Endothelial cell of umbilical vein (primary cell): ENCODE measurements around the gene PRCD. TPM values are rescaled to one million over a fixed set of nuclear protein-coding genes. Genes with fewer than 3 reads are reported as not detected.

Experiments used
- BruUV-seq: library from RNA; stranded (reverse); fragments of 400-500 nt; replicated peaks from 2 replicates; lab custom pipeline; 2021; lab: Mats Ljungman, UMichigan
- CTCF ChIA-PET: fragments of 300-600, 350-600 bp; sonication (Branson Sonifier 250); formaldehyde crosslinking; loops from one replicate; lab custom pipeline; 2021; ENCODE audit warnings: antibody characterized with exemption, inconsistent platforms; lab: Charles Lee
- POLR2A ChIA-PET: fragments of 300-600, 350-600 bp; sonication (Branson Sonifier 250); formaldehyde crosslinking; loops from one replicate; lab custom pipeline; 2021; ENCODE audit warnings: antibody characterized with exemption, inconsistent platforms; lab: Charles Lee
- DNase-seq: peaks from one replicate; pipeline ENCODE4 v3.0.0-alpha.2; 2011; ENCODE audit warnings: low read depth, low spot score
- FAIRE-seq: peaks from 2 replicates; lab custom pipeline; 2011; peaks lifted over from hg19 to GRCh38; lab: Jason Lieb, UNC
- H2AFZ ChIP-seq: 2 replicates; pipeline ENCODE4 v1.6.0; 2012; ENCODE audit warnings: low read depth, low read length, control low read depth, inconsistent platforms
- H3K27ac ChIP-seq: 2 replicates; pipeline ENCODE4 v1.5.1; 2011; ENCODE audit warnings: low read depth, mild to moderate bottlenecking, control low read depth, low read length, moderate library complexity; ENCODE audit not compliant: insufficient read depth
- H3K27me3 ChIP-seq, 2 experiments: 2 replicates each; pipeline versions ENCODE4 v1.6.0 to v1.6.1; 2011; ENCODE audit warnings: low read length in 2 of 2, mixed read lengths in 1 of 2; ENCODE audit not compliant: control insufficient read depth in 2 of 2, insufficient read depth in 2 of 2
- H3K36me3 ChIP-seq, 2 experiments: 2 replicates in 1 of 2; 3 replicates in 1 of 2; pipeline ENCODE4 v1.5.1; 2011; ENCODE audit warnings: low read length in 2 of 2, mild to moderate bottlenecking in 1 of 2, moderate library complexity in 1 of 2; ENCODE audit not compliant: control insufficient read depth in 2 of 2, insufficient read depth in 2 of 2; ENCODE audit errors: extremely low read depth in 1 of 2
- H3K4me1 ChIP-seq: 3 replicates; pipeline ENCODE4 v1.5.1; 2011; ENCODE audit warnings: mild to moderate bottlenecking, low read length; ENCODE audit not compliant: control insufficient read depth, insufficient read depth; ENCODE audit errors: extremely low read depth
- H3K4me2 ChIP-seq: 2 replicates; pipeline ENCODE4 v1.6.1; 2011; ENCODE audit warnings: low read length, control low read depth, mixed read lengths; ENCODE audit not compliant: insufficient read depth
- H3K4me3 ChIP-seq, 3 experiments: fragments of 200-600 bp in 1 of 3; sonication (generic), shearing (Covaris generic) in 1 of 3; replicated peaks in 1 of 3; 2 replicates each; pipeline ENCODE4 v1.5.1; 2011 to 2016; ENCODE audit warnings: control low read depth in 3 of 3, low read length in 3 of 3, mild to moderate bottlenecking in 2 of 3, inconsistent platforms in 1 of 3, low read depth in 1 of 3, moderate library complexity in 1 of 3; ENCODE audit not compliant: insufficient read depth in 1 of 3
- H3K79me2 ChIP-seq: 2 replicates; pipeline ENCODE4 v1.6.0; 2012; ENCODE audit warnings: low read length, inconsistent platforms; ENCODE audit not compliant: control insufficient read depth, insufficient read depth
- H3K9ac ChIP-seq: replicated peaks from 2 replicates; pipeline ENCODE3; 2011; ENCODE audit warnings: low read length, control low read depth; ENCODE audit not compliant: insufficient read depth; ENCODE audit errors: extremely low read depth
- H3K9me1 ChIP-seq: replicated peaks from 3 replicates; pipeline ENCODE4 v1.6.0; 2011; ENCODE audit warnings: mild to moderate bottlenecking, low read length; ENCODE audit not compliant: control insufficient read depth, insufficient read depth; ENCODE audit errors: extremely low read depth
- H3K9me3 ChIP-seq: replicated peaks from 2 replicates; pipeline ENCODE4 v1.5.1; 2012; ENCODE audit warnings: low read length, inconsistent platforms; ENCODE audit not compliant: control insufficient read depth, insufficient read depth
- H4K20me1 ChIP-seq: replicated peaks from 2 replicates; pipeline ENCODE3; 2011; ENCODE audit warnings: mild to moderate bottlenecking, low read length; ENCODE audit not compliant: control insufficient read depth, insufficient read depth; ENCODE audit errors: extremely low read depth
- FOS ChIP-seq: IDR thresholded peaks from 2 replicates; pipeline ENCODE4 v1.6.1; 2011; ENCODE audit warnings: mild to moderate bottlenecking, low read length, moderate library complexity, borderline replicate concordance; ENCODE audit not compliant: insufficient read depth
- GATA2 ChIP-seq: IDR thresholded peaks from 2 replicates; pipeline ENCODE4 v1.7.0; 2011; ENCODE audit warnings: low read depth, mild to moderate bottlenecking, moderate library complexity, mixed read lengths, low read length; ENCODE audit not compliant: insufficient read length, insufficient read depth
- JUN ChIP-seq: IDR thresholded peaks from 2 replicates; pipeline ENCODE4 v1.6.1; 2011; ENCODE audit warnings: borderline replicate concordance, low read depth; ENCODE audit not compliant: insufficient read length, insufficient read depth
- MYC ChIP-seq: IDR thresholded peaks from one replicate; pipeline ENCODE4 v1.6.1; 2011; ENCODE audit warnings: mild to moderate bottlenecking, low read depth, low read length
- POLR2A ChIP-seq: IDR thresholded peaks from 2 replicates; pipeline ENCODE4 v1.6.1; 2012; ENCODE audit warnings: low read depth, mild to moderate bottlenecking, control low read depth, low read length
- POLR2AphosphoS5 ChIP-seq: IDR thresholded peaks from 2 replicates; pipeline ENCODE4 v1.6.1; 2012; ENCODE audit warnings: low read depth, mild to moderate bottlenecking, control low read depth, low read length, moderate library complexity; ENCODE audit not compliant: insufficient read depth
- dilution Hi-C: fragments of 300-500 bp; cut with MboI; formaldehyde crosslinking; loops from one replicate; pipeline ENCODE4 v1.15.0; 2019; ENCODE audit warnings: low sequenced_read_pairs; ENCODE audit not compliant: extremely low pct_ligation_motif_present
- intact Hi-C: fragments of 100-400 bp; cut with micrococcal nuclease; formaldehyde crosslinking; loops from one replicate; pipeline ENCODE4 v1.10.0; 2022
- polyA plus RNA-seq, 4 experiments: library from polyadenylated mRNA; depleted of rRNA in 3 of 4; stranded (reverse) in 3 of 4; unstranded in 1 of 4; fragments of >200 nt; gene quantifications; 2 replicates each; pipeline versions ENCODE4 v1.2.1 to v1.2.3, GENCODE V29; 2011 to 2012; ENCODE audit warnings: missing spikeins in 1 of 4
- total RNA-seq: library from RNA; stranded (reverse); gene quantifications from 2 replicates; pipeline ENCODE4 v1.2.3, GENCODE V29; 2021
- TF ChIP-seq, protein P1 (sequence below): IDR thresholded peaks from 2 replicates; pipeline ENCODE4 v1.6.1; 2011; ENCODE audit not compliant: insufficient read depth, insufficient read length
- TF ChIP-seq, protein P2 (sequence below), 2 donors: IDR thresholded peaks; 1 replicate in 1 of 2; 2 replicates in 1 of 2; pipeline ENCODE4 v1.5.1; 2011; ENCODE audit warnings: low read length in 2 of 2, mild to moderate bottlenecking in 2 of 2, moderate library complexity in 2 of 2, control low read depth in 1 of 2, inconsistent platforms in 1 of 2, low read depth in 1 of 2; ENCODE audit not compliant: insufficient read depth in 1 of 2; ENCODE audit errors: extremely low read depth in 1 of 2

PRCD gene
- total and polyA plus RNA-seq, 2 donors (not counting 3 experiments of a cell fraction or from before 2014, with no cell fraction given), result not detected

DNA sequence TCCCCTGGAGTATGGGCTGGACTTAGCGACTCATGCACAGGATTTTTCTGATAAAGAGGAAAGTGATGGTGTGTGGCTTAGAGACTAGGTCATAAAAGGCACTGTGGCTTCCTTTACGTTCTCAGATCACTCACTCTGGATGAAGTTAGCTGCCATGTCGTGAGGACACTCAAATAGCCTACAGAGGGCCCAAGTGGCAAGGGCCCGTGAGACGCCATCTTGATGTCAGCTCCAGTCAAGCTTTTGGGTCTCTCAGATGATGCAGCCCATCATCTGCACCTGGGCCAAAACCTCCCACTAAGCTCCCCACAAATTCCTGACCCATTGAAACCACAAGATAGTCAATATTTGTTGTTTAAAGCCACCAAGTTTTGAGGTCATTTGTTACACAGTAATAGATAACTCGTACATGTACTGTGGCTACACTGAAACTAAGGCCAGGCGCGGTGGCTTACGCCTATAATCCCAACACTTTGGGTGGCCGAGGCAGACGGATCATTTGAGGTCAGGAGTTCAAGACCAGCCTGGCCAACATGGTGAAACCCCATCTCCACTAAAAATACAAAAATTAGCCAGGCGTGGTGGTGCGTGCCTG, 31.1 kb downstream of the PRCD start:
- no peak for FAIRE-seq
- no peak for TF ChIP-seq GATA2
- no peak for TF ChIP-seq POLR2AphosphoS5
- no peak for TF ChIP-seq POLR2A
- no peak for TF ChIP-seq FOS
- TF ChIP-seq, protein P1, sequence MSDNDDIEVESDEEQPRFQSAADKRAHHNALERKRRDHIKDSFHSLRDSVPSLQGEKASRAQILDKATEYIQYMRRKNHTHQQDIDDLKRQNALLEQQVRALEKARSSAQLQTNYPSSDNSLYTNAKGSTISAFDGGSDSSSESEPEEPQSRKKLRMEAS, result no peak
- TF ChIP-seq, protein P2, sequence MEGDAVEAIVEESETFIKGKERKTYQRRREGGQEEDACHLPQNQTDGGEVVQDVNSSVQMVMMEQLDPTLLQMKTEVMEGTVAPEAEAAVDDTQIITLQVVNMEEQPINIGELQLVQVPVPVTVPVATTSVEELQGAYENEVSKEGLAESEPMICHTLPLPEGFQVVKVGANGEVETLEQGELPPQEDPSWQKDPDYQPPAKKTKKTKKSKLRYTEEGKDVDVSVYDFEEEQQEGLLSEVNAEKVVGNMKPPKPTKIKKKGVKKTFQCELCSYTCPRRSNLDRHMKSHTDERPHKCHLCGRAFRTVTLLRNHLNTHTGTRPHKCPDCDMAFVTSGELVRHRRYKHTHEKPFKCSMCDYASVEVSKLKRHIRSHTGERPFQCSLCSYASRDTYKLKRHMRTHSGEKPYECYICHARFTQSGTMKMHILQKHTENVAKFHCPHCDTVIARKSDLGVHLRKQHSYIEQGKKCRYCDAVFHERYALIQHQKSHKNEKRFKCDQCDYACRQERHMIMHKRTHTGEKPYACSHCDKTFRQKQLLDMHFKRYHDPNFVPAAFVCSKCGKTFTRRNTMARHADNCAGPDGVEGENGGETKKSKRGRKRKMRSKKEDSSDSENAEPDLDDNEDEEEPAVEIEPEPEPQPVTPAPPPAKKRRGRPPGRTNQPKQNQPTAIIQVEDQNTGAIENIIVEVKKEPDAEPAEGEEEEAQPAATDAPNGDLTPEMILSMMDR (IDR thresholded peaks at IDR 0.05; ENCODE audit: extremely low read depth in 1 of 2, insufficient read depth in 1 of 2, low read depth in 1 of 2, low read length in 2 of 2), result no peak
- TF ChIP-seq JUN, result no peak
- no peak for TF ChIP-seq MYC
- no peaks in the 10 kb centered on the region for H3K9me3 ChIP-seq
- H3K9me1 ChIP-seq, result no peaks in the 10 kb centered on the region
- no peak overlapping the region for H3K4me3 ChIP-seq
- no peaks in the 10 kb centered on the region for H3K79me2 ChIP-seq
- intact Hi-C loops, result no loop called here
- no peaks in the 10 kb centered on the region for H4K20me1 ChIP-seq
- H2AFZ ChIP-seq, result no peak overlapping the region
- H3K4me1 ChIP-seq, result no peaks in the 10 kb centered on the region
- no peak overlapping the region for H3K27ac ChIP-seq
- dilution Hi-C loops, result no loop called here
- no peak overlapping the region for H3K4me2 ChIP-seq
- no peak overlapping the region for H3K9ac ChIP-seq
- POLR2A ChIA-PET, result no interaction called here
- BruUV-seq, result no TSS peak
- CTCF ChIA-PET, result interaction anchor here (0.8 to 3.3 kb wide), 3 partner anchors 15 to 111 kb away, joined by 4 to 16 read pairs (median 5); partner anchors contain the start of gene ST6GALNAC2
- H3K36me3 ChIP-seq, result peaks cover under 1 to 2% of the 10 kb centered on the region in 2 experiments
- no peak for DNase-seq
- no peaks in the 10 kb centered on the region for H3K27me3 ChIP-seq
